GM21360 (cell line): ENCODE data around the gene SMIM13.

Experiments used
- ATAC-seq: cut with Tn5 transposase; IDR thresholded peaks from one replicate; pipeline ENCODE4 v1.9.1; 2021; ENCODE audit warnings: mild to moderate bottlenecking, moderate library complexity; ENCODE audit not compliant: unreplicated experiment

The SMIM13 gene

GRCh38 chr6:11120271-11121005, 26.8 kb downstream of the SMIM13 start:
- ATAC-seq = no peak

DNA sequence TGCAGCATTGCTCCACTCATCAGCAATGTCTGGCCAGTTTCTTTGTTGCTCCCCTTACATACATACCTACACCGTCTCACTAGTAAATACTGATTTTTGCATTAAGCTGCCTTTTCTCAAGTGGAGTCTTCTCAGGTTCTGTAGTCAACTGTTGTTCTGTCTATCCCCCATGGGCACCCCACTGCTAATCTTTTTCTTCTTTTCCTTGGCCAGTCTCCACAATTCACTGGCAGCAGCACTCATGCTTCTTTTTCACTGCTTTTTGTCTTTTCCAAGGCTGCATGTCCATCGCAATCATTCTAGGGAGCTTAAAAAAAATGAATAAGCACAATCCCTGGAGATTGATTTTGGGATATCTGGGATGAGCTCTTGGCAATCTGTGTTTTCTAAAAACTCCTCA, 28.2 kb downstream of the SMIM13 start:
- no peak for ATAC-seq

DNA sequence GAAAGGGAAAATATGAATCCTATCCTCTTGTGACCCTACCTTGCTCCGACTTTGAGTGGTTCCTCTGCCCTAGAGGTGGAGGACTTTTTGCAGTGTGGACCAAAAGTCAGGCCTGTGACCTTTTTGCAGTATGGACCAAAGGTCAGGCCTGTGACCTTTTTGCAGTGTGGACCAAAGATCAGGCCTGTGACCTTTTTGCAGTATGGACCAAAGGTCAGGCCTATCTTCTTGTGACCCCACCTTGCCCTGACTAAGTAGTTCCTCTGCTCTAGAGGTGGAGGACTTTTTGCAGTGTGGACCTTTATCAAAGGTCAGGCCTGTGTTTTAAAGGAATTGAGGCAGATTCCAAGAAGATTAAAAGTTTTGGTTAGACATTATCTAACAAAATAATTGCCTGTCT, 28.7 kb downstream of the SMIM13 start:
- no peak for ATAC-seq

- no peak for ATAC-seq
Measured at GRCh38 chr6:11123978-11124377, 30.3 kb downstream of the SMIM13 start.

DNA sequence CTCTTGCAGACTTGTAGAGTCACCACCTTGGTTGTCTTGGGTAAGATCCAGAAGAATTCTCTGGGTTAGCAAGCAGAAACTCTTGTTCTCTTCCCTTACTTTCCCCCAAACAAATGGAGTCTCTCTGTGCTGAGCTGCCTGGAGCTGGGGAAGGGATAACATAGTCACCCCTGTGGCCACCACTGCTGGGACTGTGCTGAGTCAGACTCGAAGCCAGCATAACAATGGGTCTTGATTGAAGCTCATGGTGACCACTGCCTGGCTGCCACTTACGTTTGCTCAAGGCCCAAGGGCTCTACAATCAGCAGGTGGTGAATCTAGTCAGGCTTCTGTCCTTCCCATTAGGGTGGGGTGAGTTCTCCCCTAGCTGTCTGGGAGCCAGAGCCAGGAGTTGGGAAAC, 33.2 kb downstream of the SMIM13 start:
- no peak for ATAC-seq

DNA sequence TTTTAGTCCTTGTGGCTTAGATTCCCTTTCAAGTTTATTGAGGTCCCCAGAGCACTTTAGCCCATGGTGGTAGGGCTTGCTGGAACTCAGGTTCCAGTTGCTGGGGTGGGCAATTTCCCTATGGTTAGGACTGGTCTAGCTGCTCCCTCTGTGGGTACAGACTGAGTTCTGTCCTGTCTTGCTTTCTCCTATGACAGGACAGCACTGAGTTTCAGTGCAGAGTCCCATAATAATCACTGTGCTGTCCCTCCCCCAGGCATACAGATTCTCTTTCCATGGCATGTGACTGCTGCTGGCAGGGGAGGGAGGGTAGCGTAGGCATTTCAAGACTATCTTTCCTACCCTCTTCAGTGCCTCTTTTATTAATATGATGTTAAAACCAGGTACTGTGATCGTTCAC, 35.0 kb downstream of the SMIM13 start:
- ATAC-seq = no peak

DNA sequence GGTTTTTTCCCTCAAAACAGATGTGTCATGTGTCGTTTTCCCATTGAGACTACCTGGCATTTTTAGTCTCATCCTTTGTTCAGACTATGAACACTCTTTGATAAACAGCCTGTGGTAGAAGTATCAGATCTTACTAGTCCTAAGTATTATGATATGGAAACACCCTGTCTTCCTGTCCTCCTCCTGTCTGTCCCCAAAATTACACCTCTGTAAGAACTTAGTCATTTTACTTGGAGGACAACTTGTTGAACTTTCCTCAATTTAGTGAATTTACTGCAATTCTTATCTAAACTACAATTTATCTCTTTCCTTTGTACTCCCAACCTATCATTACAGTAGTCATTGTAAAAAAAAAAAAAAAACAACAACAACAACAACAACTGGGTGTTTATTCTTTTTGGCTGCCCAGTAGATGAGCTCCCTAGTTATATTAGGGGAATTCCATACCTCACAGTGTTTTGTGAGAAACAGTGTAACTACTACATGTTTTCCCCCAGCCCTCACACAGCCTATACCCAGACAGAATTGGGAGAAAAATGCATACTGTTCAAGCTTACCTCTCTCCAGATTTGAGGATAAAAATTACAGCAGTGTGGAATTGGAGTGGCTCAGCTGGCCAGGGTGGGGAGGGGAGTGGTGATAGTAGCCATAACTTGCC, 36.4 kb downstream of the SMIM13 start:
- ATAC-seq = no peak

GRCh38 chr6:11130605-11131004, 37.0 kb downstream of the SMIM13 start:
- ATAC-seq = no peak

GRCh38 chr6:11132194-11132888, 38.7 kb downstream of the SMIM13 start:
- ATAC-seq = no peak

DNA sequence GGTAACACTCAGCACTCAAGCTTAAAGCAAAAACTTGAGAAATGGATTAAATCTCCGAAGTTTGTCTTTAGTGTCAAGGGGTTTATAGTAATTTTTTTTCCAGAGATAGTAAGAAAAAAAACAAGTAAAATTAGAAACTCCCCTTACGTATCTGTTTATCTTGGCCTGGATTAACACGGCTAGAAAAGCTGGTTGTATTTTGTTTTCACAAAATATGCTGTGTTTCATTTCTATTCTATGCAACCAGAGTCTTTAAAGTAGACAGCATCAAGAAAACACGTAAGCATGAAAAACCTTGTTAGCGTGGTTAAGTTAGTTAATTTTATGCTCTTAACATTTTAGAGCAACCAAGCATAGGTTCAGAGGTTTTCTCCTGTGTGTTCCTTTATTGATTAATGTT, 39.6 kb downstream of the SMIM13 start:
- no peak for ATAC-seq

GRCh38 chr6:11136809-11137208, 43.2 kb downstream of the SMIM13 start:
- no peak for ATAC-seq

DNA sequence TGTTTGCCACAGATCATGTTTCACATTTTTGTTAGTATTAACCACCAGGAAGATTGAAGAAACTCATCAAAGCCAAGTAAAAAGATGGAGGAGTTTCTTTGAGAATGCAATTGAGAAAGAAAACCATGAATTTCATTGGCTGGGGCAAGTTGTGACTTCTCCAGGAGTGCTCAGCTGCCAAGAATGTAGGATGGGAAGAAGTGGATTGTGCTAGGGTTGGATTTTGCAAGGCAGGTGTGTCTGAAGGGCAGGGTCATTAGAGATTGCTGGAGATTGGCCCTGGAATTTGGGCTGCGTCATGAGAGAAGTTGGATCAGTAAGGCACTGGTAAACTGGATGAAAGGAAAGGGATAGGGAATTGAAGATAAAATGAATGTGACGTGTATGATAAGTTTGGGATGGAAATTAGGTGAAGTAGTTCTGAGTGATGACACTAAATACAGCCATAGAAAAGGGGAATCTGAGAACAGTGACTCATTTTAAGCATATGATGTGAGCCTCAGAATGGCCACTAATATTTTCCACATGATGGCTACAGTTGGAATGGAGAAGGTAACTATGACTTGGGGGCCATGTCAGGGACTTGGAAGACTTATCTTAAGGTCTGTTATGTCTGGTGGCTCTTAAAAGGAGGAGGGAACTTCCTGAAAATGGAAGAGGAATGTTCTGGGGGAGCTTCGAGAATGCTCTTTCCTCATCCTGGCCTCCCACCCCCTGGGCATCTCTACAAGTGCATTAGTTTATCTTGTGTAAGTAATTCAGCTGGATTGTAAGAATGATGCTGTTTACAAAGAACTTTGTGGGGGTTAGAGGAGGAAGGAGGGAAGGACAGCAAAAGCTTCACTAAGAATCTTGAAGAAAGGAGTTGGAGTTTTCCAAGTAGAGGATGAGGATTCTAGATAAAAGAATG, 45.7 kb downstream of the SMIM13 start:
- peak; percentile 55 for ATAC-seq

- ATAC-seq = no peak
Measured at GRCh38 chr6:11140056-11140455, 46.4 kb downstream of the SMIM13 start.

- no peak for ATAC-seq
Measured at GRCh38 chr6:11141295-11141694, 47.7 kb downstream of the SMIM13 start.

DNA sequence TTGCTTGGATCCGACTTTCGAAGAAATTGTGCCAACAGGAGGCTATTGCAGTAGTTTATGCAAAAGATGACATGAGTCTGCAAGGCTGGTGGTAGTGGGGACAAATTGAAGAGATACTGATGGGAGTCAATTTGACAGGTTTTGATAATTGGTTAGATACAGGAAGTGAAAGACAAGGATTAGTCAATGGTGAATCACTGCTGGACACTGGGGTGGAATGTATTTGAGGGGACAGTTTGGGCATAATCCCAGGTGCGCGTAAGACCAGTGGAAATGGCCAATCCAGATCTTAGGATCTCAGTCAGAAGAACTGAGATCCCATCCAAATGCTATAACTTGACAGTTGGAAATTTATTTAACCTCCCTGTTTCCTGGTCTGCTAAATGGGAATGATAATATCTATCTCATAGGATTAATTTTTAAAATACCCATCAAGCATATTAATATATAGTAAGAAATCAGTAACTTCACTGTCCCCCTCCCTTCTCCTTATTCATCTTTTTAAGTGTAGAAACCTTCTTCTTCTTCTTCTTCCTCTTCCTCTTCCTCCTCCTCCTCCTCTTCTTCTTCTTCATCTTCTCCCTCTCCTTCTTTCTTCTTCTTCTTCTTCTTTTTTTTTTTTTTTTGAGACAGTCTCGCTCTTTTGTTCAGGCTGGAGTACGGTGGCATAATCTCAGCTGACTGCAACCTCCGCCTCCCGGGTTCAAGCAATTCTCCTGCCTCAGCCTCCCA, 48.8 kb downstream of the SMIM13 start:
- ATAC-seq = no peak

DNA sequence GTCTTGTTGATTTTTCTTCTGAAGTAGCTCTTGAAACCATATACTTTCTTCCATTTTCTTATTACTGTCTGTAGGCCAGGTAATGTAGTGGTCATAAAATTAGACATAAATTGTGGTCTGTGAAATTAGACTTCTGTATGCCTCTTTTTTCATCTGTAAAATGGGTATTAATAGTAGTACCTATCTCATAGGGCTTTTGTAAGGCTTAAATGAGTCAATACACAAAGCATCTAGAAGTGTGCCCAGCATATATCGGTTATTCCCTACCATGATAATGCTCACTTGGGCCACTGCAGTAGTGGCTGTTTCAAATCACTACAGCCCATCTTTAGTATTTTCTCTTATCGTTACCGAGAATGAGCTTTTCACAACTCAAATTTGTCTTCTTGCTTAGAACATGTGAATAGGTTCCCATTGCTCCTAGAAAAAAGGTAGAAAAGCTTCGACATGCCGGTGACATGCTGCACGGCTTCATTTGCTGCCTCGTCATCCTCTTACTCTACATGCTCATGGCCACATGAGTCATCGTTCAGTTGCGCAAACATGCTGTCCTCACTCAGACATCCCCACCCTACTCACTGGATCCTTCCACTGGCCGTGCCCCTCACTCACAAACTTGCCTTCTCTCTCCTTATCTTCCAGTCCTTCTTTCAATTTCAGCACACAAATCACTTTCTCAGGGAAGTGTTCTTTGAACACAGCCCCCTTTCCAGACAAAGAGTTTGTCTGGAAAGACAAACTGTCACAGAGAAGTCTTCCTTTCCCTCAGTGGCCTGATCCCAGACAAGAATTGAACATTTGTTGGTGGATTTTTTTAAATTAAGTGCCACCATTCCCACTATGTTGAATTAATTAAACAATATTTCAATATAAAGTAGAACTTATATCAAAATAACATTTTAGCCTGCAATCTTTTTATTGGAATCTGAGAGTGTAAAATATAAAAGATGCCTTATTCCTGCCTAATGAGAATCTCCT, 50.0 kb downstream of the SMIM13 start:
- ATAC-seq = no peak

- peak; percentile 64 for ATAC-seq
Measured at GRCh38 chr6:11144393-11144851, 50.8 kb downstream of the SMIM13 start.

DNA sequence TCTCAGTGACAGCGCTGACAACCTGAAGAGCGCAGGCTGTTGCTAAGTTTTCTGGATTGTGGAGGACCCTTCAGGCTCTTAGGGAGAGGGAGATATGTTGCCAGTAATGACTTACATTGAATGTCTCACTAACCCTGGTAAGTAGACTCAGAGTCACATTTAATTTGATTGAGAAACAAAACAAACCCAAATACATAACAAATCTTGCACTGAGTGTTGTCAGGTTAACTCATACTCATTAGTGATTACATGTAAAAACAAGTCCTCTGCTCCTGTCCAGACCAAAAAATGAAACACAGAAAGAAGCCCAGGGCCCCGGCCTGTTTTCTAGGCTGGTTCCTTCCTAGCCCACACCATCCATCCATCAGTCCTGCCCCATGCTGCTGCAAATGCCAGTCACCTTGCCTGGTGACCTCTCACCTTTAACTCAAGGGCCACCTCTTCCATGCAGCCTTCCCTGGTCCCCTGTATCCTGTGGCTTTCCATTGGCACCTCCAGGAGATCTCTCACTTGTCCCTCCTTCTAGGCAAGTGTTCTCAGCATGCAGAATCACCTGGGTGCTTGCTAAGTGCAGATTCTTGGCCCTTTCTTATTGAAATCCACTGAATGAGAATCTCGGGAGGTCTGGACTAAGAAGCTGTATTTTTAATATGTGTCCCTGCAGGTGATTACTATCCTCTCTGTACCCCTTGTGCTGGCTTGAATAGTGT, 52.6 kb downstream of the SMIM13 start:
- ATAC-seq = no peak
